Activated CD8-positive, alpha-beta memory T cell treated with anti-CD3 and anti-CD28 coated beads, Interleukin-2, amount 10 ng/mL, durations not matched to agents 7 days and 5 days (primary cell): ENCODE data around the gene WDR87. TPM values are rescaled to one million over a fixed set of nuclear protein-coding genes. Genes with fewer than 3 reads are reported as not detected.
A peak's percentile ranks its signal among the peaks of the same experiment; 100 is the strongest.
"Not testable (repeated sequence)": the region's sequence is repeated elsewhere in the genome, so short reads cannot be mapped to it uniquely, and the experiment has no call there.

ENCODE experiments used
- ATAC-seq: fragments of 150-1000 bp; cut with Tn5 transposase; one replicate; pipeline ENCODE4 v1.10.0; 2021; ENCODE audit warnings: moderate library complexity
- CTCF ChIA-PET: fragments of 350-600 bp; sonication (Branson Sonifier 250); formaldehyde crosslinking; loops from one replicate; lab custom pipeline; 2021; ENCODE audit warnings: antibody characterized with exemption; lab: Charles Lee
- DNase-seq: peaks from one replicate; pipeline ENCODE4 v3.0.0-alpha.2; 2020
- H3K27ac Mint-ChIP-seq: one replicate; pipeline ENCODE4 v1.8.0; 2021; ENCODE audit warnings: mild to moderate bottlenecking, mixed read lengths
- H3K27me3 Mint-ChIP-seq: one replicate; pipeline ENCODE4 v1.8.0; 2021; ENCODE audit warnings: mixed read lengths
- H3K36me3 Mint-ChIP-seq: one replicate; pipeline ENCODE4 v1.8.0; 2021; ENCODE audit warnings: mild to moderate bottlenecking, mixed read lengths
- H3K4me1 Mint-ChIP-seq: one replicate; pipeline ENCODE4 v1.8.0; 2021; ENCODE audit warnings: mixed read lengths
- H3K4me3 Mint-ChIP-seq: one replicate; pipeline ENCODE4 v1.8.0; 2021; ENCODE audit warnings: mild to moderate bottlenecking, moderate library complexity, mixed read lengths
- H3K9me3 Mint-ChIP-seq: one replicate; pipeline ENCODE4 v1.8.0; 2022; ENCODE audit warnings: low read depth, mixed read lengths
- total RNA-seq, 2 experiments: library from RNA; stranded (reverse); gene quantifications; one replicate each; pipeline ENCODE4 v1.2.3, GENCODE V29; 2021

Gene WDR87
- total RNA-seq, 2 experiments from 2014 or later: not detected

DNA sequence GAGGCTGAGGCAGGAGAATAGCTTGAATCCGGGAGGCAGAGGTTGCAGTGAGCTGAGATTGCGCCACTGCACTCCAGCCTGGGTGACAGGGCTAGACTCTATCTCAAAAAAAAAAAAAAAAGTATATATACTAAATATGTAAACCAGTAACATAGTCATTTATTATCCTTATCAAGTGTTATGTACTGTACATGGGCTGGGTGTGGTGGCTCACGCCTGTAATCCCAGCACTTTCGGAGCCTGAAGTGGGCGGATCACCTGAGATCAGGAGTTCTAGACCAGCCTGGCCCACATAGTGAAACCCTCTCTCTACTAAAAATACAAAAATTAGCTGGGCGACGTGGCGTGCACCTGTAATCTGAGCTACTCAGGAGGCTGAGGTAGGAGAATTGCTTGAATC lies 18.2 kb upstream of the WDR87 start:
- H3K36me3 Mint-ChIP-seq, CTCF ChIA-PET, H3K9me3 Mint-ChIP-seq, H3K4me1 Mint-ChIP-seq, H3K27me3 Mint-ChIP-seq, DNase-seq, H3K4me3 Mint-ChIP-seq, H3K27ac Mint-ChIP-seq, ATAC-seq: not testable (repeated sequence)

DNA sequence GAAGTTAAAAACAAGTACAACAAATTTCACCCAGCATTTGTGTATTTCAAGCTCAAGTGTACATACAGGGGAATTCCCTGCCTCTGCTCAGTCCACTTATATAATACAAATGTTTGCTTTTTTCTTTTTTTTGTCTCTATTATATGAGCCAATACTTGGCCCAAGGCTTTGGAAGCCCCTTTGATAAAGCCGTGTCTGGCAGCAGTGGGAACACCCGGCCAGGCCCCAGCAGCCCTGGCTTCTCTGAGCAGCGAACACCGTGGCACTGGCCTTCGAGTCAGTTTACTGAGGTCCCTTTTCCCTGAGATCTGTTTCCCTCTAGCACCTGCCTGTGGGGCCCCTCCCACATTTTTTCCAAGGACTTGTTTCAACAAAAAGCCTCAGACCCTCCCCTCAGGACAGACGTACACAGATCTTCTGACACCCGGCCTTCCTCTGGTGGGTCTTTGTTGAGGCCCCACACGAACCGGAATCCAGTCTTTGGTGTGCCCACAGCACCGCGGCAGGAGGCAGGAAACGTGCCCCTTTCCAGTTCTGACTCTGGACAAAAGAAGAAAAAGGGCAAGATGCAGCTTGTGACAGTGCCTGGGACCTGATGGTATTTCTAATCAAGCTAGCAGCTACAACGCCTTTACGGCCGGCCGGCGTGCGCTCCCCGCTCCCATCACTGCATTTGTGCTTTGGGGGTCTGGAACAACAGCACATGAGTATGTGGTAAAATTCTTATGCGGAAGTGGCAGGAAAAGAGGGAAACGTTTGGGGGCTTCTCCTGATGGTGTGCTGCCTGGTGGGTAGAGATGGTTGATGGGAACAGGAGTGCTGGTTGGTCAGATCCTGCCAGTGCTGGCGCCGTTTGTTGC lies 14.4 kb upstream of the WDR87 start:
- CTCF ChIA-PET: interaction anchor here (2.7 kb wide), 1 partner anchor 19 kb away, joined by 10 read pairs; no protein-coding TSS in a partner anchor
- H3K4me3 Mint-ChIP-seq: no peak overlapping the region
- no peak overlapping the region for H3K27ac Mint-ChIP-seq

DNA sequence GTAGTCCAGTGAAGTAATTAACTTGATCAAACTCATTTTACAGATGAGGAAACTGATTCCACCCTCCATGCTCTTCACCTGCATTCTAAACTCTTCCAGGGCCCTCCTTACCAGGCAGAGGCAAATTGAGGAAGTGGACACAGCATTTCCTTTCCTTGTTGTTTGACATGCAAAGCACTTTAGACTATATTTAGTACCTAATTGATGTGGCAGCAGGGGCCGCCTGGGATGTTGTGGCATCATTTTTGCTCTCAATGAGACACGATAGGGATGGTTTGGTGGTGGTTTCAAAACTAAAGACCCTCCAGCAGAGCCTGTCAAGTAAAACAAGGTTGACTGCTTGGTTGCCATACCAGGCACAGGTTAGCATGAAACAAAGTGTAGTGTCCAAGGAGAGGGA lies 8.5 kb upstream of the WDR87 start:
- DNase-seq: no peak
- CTCF ChIA-PET: interaction anchor here (1.1 kb wide), 1 partner anchor 16 kb away, joined by 3 read pairs; no protein-coding TSS in a partner anchor
- peak overlapping the region; percentile 23 for H3K27ac Mint-ChIP-seq
- no peaks in the 10 kb centered on the region for H3K27me3 Mint-ChIP-seq
- peaks cover 6% of the 10 kb centered on the region for H3K4me1 Mint-ChIP-seq
- H3K36me3 Mint-ChIP-seq: peaks cover 2% of the 10 kb centered on the region
- H3K4me3 Mint-ChIP-seq: no peak overlapping the region
- ATAC-seq: no peak
- no peaks in the 10 kb centered on the region for H3K9me3 Mint-ChIP-seq

More for the DNA sequence above, 14.4 kb upstream of the WDR87 start:
- no peak for DNase-seq
- Mint-ChIP-seq H3K36me3 (peaks cover 4% of the 10 kb centered on the region), H3K4me1 (peaks cover 7% of the 10 kb centered on the region), H3K9me3 (no peaks in the 10 kb centered on the region), H3K27me3 (no peaks in the 10 kb centered on the region)
- ATAC-seq: no peak

DNA sequence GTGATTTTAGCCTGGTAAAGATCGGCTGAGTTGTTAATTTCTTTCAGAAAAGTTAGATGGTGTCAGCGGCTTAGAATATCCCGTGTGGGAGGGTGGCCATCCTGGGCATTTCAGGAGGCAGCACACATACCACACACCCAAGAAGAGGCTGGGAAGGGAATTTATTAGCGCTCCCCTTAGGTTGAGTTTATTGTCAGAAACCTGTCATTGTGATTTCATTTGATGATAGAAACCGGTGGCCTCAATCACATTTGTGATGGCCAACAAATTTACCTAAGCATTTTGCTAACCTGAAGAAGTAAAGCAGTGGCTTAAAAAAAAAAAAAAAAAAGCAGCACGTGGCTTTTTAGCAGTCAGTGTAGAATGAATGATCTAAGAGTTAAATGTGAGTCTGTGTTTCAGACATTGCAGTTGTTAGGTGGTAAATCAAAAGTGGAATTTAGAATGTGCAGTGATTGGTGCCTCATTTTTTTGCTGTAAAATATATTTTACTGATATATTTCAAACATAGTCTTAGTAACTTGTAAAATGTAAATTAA lies 3.3 kb upstream of the WDR87 start:
- no peak for DNase-seq
- ATAC-seq: no peak
- Mint-ChIP-seq H3K27ac (no peak overlapping the region), H3K4me3 (no peak overlapping the region), H3K27me3 (no peaks in the 10 kb centered on the region), H3K9me3 (no peaks in the 10 kb centered on the region), H3K4me1 (peaks cover 15% of the 10 kb centered on the region), H3K36me3 (no peaks in the 10 kb centered on the region)
- CTCF ChIA-PET: interaction anchor here (0.6 kb wide), 1 partner anchor 175 kb away, joined by 5 read pairs; no protein-coding TSS in a partner anchor

DNA sequence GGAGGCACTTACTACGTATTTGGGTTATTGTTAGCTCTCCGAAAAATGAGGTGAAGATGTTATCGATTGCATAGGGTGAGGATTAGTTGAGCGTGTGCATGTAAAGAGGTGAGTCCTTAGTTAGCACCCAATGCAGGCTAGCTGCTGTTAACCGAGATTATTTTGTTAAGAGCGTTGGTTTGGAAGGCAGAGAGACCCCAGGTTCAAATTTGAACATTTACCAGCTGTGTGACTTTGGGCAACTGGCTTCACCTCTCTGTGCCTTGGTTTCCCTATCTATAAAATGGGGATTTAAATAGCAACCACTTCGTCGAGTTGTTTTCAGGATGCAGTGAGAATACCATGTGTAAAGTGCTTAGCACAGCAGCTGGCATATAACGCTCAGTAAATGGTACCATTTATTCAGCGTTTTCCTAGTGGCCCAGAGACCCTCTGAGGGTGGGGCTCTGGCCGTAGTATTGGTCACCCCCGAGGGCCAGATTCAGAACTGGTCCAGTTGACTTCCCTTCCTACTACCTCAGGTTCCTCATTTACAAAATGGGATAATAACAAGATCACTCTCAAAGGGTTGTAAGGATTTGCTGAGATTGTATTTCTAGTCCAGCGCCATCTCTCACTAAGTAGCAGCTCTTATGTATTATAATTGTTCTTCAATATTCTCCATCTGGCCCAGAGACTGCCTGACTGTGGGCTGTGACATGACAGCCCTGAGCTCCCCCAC lies 1.5 kb upstream of the WDR87 start:
- peak overlapping the region; percentile 75 for H3K4me3 Mint-ChIP-seq
- no peaks in the 10 kb centered on the region for H3K27me3 Mint-ChIP-seq
- CTCF ChIA-PET: interaction anchor here (0.8 to 2.8 kb wide), 11 partner anchors 10 to 467 kb away, joined by 3 to 18 read pairs (median 4); partner anchors contain the start of genes CATSPERG and PSMD8
- no peaks in the 10 kb centered on the region for H3K36me3 Mint-ChIP-seq
- ATAC-seq (no peak), DNase-seq (no peak)
- H3K4me1 Mint-ChIP-seq: peaks cover 15% of the 10 kb centered on the region
- no peaks in the 10 kb centered on the region for H3K9me3 Mint-ChIP-seq
- peak overlapping the region; percentile 9 for H3K27ac Mint-ChIP-seq

DNA sequence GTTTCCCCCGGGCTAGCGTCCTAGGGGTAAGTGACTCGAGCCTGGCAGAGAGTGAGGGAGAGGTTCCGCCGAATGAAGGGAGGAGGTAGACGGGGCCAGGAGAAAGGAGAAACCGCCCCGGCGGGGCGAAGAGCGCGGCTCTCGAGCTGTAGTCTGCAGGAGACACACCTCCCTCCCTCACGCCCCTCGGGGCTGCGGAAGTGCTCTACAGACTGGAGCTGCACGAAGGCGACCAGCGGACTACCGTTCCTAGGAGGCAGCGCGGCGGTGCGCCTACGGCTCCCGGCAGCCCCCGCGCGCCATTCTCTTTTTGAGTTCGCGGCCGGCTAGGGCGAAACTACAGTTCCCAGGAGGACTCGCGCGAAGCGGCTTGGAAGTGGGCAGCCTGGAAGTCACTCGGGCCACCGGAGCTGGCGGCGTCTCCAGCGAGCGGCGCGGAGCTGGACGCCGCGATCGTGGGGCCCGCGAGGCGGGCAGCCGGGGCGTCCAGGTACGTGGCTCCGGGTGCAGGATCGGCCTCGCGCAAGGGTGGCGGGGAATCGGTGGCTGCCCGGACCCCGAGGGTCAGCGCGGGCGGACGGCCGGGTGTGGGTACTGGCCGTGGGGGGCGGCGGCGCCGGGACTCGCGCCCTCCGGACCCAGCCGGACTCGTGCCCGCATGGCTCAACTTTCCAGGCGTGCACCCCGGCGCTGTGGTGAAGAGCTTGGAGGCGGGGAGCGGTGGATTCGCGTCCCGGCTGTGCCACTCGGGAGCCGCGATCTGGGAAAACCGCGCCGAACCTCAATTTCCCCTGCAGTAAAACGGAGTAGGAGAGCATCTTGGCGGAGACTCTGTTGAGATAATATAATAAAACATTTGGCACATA lies 708 bp upstream of the WDR87 start, which contains the start of gene SIPA1L3:
Gene SIPA1L3 (plus strand): TSS at position 340 of the 866 bp plus-strand sequence. CDS start 174,358 bp downstream, outside the sequence.
- DNase-seq: peak; percentile 96
- Mint-ChIP-seq H3K9me3 (no peaks in the 10 kb centered on the region), H3K4me1 (peaks cover 15% of the 10 kb centered on the region), H3K4me3 (peak within 1 kb of the TSS; percentile 75), H3K27ac (peak within 1 kb of the TSS; percentile 82), H3K36me3 (no peaks in the 10 kb centered on the region), H3K27me3 (no peaks in the 10 kb centered on the region)
- ATAC-seq: peak; percentile 98
- CTCF ChIA-PET: interaction anchor here (0.8 to 2.8 kb wide), 16 partner anchors 9 to 496 kb away, joined by 3 to 18 read pairs (median 4); partner anchors contain the start of genes CATSPERG, FAM98C and PSMD8

DNA sequence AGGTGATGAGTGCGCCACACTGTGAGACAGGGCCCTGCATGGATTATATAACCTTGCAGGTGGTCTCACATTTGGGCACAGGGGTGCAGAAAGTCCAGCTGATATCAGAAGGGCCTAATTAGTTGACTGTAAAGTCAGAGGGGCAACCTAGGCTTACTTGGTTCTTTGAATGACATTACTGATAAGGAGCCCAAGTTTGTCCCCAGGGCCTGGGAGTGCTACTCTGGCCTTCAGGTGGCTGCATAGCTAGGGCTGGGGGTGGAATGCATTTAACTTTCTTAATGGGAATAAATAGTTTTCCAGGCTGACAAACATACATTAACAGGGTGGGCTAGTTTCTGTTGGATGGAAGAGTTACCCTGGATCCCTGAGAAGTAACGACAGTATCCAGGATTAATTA lies 3.3 kb downstream of the WDR87 start:
- Mint-ChIP-seq H3K4me3 (no peak overlapping the region), H3K9me3 (no peaks in the 10 kb centered on the region), H3K27me3 (no peaks in the 10 kb centered on the region), H3K4me1 (peaks cover 10% of the 10 kb centered on the region), H3K36me3 (no peaks in the 10 kb centered on the region), H3K27ac (no peak overlapping the region)
- no peak for ATAC-seq
- DNase-seq: no peak
- CTCF ChIA-PET: interaction anchor here (0.6 to 3.7 kb wide), 34 partner anchors 16 to 586 kb away, joined by 3 to 29 read pairs (median 6); partner anchors contain the start of genes CATSPERG, GGN, KCNK6 and PSMD8

DNA sequence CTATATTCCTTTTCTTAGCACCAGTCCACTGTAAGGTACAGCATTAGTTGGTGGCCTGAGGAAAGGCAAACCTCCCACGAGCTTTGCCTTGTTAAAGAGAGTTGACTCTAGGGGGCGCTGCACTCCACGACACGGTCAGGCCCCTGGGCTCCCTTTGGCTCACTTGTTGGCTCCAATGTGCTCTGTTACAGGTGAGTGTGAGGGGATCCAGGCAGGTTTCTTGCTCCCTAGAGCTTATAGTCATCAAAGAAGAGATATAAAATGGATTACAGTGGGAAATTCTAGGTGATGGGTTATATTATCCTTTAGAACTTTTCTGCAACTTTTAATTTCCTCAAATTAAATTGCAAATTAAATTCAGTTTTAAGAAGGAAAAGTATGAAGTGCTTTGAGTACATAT lies 3.7 kb downstream of the WDR87 start:
- CTCF ChIA-PET: interaction anchor here (0.6 to 3.7 kb wide), 42 partner anchors 13 to 500 kb away, joined by 3 to 29 read pairs (median 4); partner anchors contain the start of genes CATSPERG, FAM98C, GGN and KCNK6
- no peaks in the 10 kb centered on the region for H3K9me3 Mint-ChIP-seq
- H3K4me1 Mint-ChIP-seq: peaks cover 6% of the 10 kb centered on the region
- H3K27ac Mint-ChIP-seq: no peak overlapping the region
- no peak overlapping the region for H3K4me3 Mint-ChIP-seq
- no peaks in the 10 kb centered on the region for H3K36me3 Mint-ChIP-seq
- H3K27me3 Mint-ChIP-seq: no peaks in the 10 kb centered on the region
- ATAC-seq: no peak
- peak; percentile 87 for DNase-seq

DNA sequence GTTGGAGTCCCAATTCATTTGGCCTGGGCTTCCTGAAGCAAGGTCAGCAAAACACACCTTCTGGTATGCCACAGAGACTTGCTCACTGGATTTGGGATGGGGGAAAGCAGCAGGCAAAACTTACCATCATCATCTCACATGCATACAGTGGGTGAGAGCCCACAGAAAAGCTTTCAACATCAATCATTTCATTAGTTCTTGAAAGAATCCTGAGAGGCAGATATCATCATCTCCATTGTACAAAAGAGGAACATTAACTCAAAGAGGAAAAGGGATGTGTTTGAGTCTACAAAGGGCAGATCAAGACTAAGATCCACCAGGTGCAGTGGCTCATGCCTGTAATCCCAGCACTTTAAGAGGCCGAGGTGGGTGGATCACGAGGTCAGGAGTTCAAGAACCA lies 6.4 kb downstream of the WDR87 start:
- CTCF ChIA-PET: interaction anchor here (0.6 to 3.4 kb wide), 7 partner anchors 7 to 1574 kb away, joined by 3 to 29 read pairs (median 3); partner anchors contain the start of genes SIPA1L3 and WDR87

DNA sequence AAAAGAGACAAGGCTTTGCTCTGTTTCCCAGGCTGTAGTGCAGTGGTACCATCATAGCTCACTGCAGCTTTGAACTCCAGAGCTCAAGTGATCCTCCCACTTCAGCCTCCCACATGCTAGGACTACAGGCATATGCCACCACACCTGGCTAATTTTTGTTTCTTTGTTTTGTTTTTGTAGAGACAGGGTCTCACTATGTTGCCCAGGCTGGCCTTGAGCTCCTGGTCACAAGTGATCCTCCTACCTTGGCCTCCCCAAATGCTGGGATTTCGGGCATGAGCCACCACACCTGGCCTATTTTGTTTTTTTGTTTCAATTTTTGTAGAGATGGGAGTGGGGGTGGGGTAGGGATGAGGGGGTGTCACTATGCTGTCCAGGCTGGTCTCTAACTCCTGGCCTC lies 6.9 kb downstream of the WDR87 start:
- H3K4me1 Mint-ChIP-seq: peaks cover 5% of the 10 kb centered on the region
- no peaks in the 10 kb centered on the region for H3K27me3 Mint-ChIP-seq
- no peak for ATAC-seq
- no peaks in the 10 kb centered on the region for H3K9me3 Mint-ChIP-seq
- H3K36me3 Mint-ChIP-seq: no peaks in the 10 kb centered on the region
- H3K4me3 Mint-ChIP-seq: no peak overlapping the region
- H3K27ac Mint-ChIP-seq: no peak overlapping the region
- CTCF ChIA-PET: interaction anchor here (0.6 to 3.2 kb wide), 8 partner anchors 8 to 1573 kb away, joined by 3 to 18 read pairs (median 3); partner anchors contain the start of genes PSMD8, SIPA1L3 and WDR87
- DNase-seq: no peak

More for the DNA sequence above, 6.4 kb downstream of the WDR87 start:
- Mint-ChIP-seq H3K4me3 (no peak overlapping the region), H3K4me1 (peaks cover 5% of the 10 kb centered on the region), H3K27ac (no peak overlapping the region), H3K27me3 (no peaks in the 10 kb centered on the region), H3K9me3 (no peaks in the 10 kb centered on the region), H3K36me3 (no peaks in the 10 kb centered on the region)
- DNase-seq (no peak), ATAC-seq (no peak)

DNA sequence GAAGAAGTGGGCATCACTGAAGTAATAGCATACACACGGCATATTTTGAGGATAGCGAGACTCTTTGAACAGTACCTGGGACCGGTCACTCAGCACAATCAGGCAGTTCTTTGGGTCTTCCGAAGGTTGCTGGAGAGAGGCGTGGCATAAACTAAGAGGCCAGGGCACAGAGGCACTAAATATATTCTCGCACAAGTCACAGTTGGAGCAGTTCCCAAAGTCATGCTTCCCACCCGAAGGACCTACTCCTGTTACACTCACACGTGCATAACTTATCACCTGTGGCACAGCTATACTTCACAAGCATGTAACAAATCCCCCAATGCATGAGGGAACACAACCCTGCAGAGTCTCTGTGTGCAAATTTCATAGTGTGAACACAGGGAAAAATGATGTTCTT lies 10.2 kb downstream of the WDR87 start:
- no peaks in the 10 kb centered on the region for H3K36me3 Mint-ChIP-seq
- no peak overlapping the region for H3K4me3 Mint-ChIP-seq
- H3K27ac Mint-ChIP-seq: no peak overlapping the region
- DNase-seq (no peak), ATAC-seq (no peak)
- no peaks in the 10 kb centered on the region for H3K27me3 Mint-ChIP-seq
- CTCF ChIA-PET: interaction anchor here (0.7 kb wide), 1 partner anchor 28 kb away, joined by 3 read pairs; no protein-coding TSS in a partner anchor
- H3K4me1 Mint-ChIP-seq: peaks cover 5% of the 10 kb centered on the region
- no peaks in the 10 kb centered on the region for H3K9me3 Mint-ChIP-seq
